H1 (cell line): ENCODE results near the gene SOCS4. TPM values are rescaled to one million over a fixed set of nuclear protein-coding genes. Genes with fewer than 3 reads are reported as not detected.

Source experiments
- CTCF ChIA-PET: fragments of 300-600 bp; sonication (Branson Sonifier 250); formaldehyde crosslinking; loops from one replicate; lab custom pipeline; 2021; ENCODE audit not compliant: partially characterized antibody; lab: Charles Lee
- POLR2A ChIA-PET: fragments of 300-600 bp; sonication (Branson Sonifier 250); formaldehyde crosslinking; loops from one replicate; lab custom pipeline; 2021; ENCODE audit warnings: inconsistent platforms; ENCODE audit not compliant: partially characterized antibody; lab: Charles Lee
- DNase-seq, 2 experiments: peaks; one replicate each; pipeline versions ENCODE4 v3.0.0 to v3.0.0-alpha.2; 2010 to 2022; ENCODE audit warnings: low spot score in 2 of 2, low read depth in 1 of 2, mixed read lengths in 1 of 2
- FAIRE-seq: peaks from 2 replicates; lab custom pipeline; 2011; peaks lifted over from hg19 to GRCh38; lab: Jason Lieb, UNC
- H2AFZ ChIP-seq: 2 replicates; pipeline ENCODE4 v1.8.1; 2012; ENCODE audit warnings: low read length, inconsistent platforms
- H2AK5ac ChIP-seq: 2 replicates; pipeline ENCODE4 v1.6.1; 2013; ENCODE audit warnings: low read depth, low read length
- H2BK120ac ChIP-seq: replicated peaks from 2 replicates; pipeline ENCODE3; 2013; ENCODE audit warnings: low read depth, low read length, inconsistent platforms
- H2BK12ac ChIP-seq: 2 replicates; pipeline ENCODE4 v1.6.1; 2013; ENCODE audit warnings: low read depth, low read length
- H2BK15ac ChIP-seq: 2 replicates; pipeline ENCODE4 v1.6.1; 2013; ENCODE audit warnings: low read length
- H2BK20ac ChIP-seq: 2 replicates; pipeline ENCODE4 v1.6.1; 2013; ENCODE audit warnings: low read length
- H2BK5ac ChIP-seq: 2 replicates; pipeline ENCODE4 v1.6.1; 2013; ENCODE audit warnings: low read depth, low read length
- H3K14ac ChIP-seq: 2 replicates; pipeline ENCODE4 v1.6.1; 2013; ENCODE audit warnings: inconsistent platforms; ENCODE audit not compliant: insufficient read length
- H3K18ac ChIP-seq: 2 replicates; pipeline ENCODE4 v1.6.1; 2013; ENCODE audit warnings: low read length; ENCODE audit errors: extremely low read depth
- H3K23ac ChIP-seq: 2 replicates; pipeline ENCODE4 v1.6.1; 2013; ENCODE audit warnings: inconsistent platforms; ENCODE audit not compliant: insufficient read length
- H3K23me2 ChIP-seq: 2 replicates; pipeline ENCODE4 v1.6.1; 2013; ENCODE audit warnings: low read depth, low read length
- H3K27ac ChIP-seq: 2 replicates; pipeline ENCODE4 v1.6.1; 2011; ENCODE audit warnings: low read depth, low read length, inconsistent platforms
- H3K27me3 ChIP-seq, 4 experiments: replicated peaks in 1 of 4; 1 replicate in 1 of 4; 2 replicates in 3 of 4; pipeline versions ENCODE4 v1.6.1 to v1.8.1; 2011 to 2013; ENCODE audit warnings: low read length in 3 of 4, mild to moderate bottlenecking in 3 of 4, inconsistent platforms in 2 of 4, mixed read lengths in 2 of 4, moderate library complexity in 1 of 4; ENCODE audit not compliant: control insufficient read depth in 3 of 4, insufficient read depth in 3 of 4; ENCODE audit errors: extremely low read depth in 1 of 4
- H3K36me3 ChIP-seq, 4 experiments: 2 replicates each; pipeline versions ENCODE4 v1.6.1 to v1.8.1; 2011 to 2013; ENCODE audit warnings: mild to moderate bottlenecking in 4 of 4, low read length in 3 of 4, moderate library complexity in 2 of 4, control low read depth in 1 of 4, inconsistent platforms in 1 of 4; ENCODE audit not compliant: insufficient read depth in 4 of 4, control insufficient read depth in 2 of 4
- H3K4ac ChIP-seq: replicated peaks from 2 replicates; pipeline ENCODE3; 2013; ENCODE audit warnings: low read length, low read depth, mixed read lengths, inconsistent platforms; ENCODE audit not compliant: insufficient read length
- H3K4me1 ChIP-seq, 4 experiments: replicated peaks in 1 of 4; 1 replicate in 1 of 4; 2 replicates in 3 of 4; pipeline versions ENCODE4 v1.6.1 to v1.8.1; 2011 to 2013; ENCODE audit warnings: low read length in 3 of 4, inconsistent platforms in 2 of 4, mixed read lengths in 1 of 4; ENCODE audit not compliant: insufficient read depth in 4 of 4, control insufficient read depth in 3 of 4
- H3K4me2 ChIP-seq, 2 experiments: 2 replicates each; pipeline versions ENCODE4 v1.6.1 to v1.8.1; 2011 to 2013; ENCODE audit warnings: low read depth in 2 of 2, low read length in 2 of 2, control low read depth in 1 of 2, inconsistent platforms in 1 of 2, mild to moderate bottlenecking in 1 of 2; ENCODE audit not compliant: insufficient read depth in 1 of 2
- H3K4me3 ChIP-seq, 4 experiments: fragments of 200-600, 300-600 bp in 1 of 4; sonication (generic), shearing (Covaris generic), sonication (Bioruptor Twin) in 1 of 4; 2 replicates each; pipeline versions ENCODE4 v1.5.1 to v1.8.1; 2011 to 2016; ENCODE audit warnings: low read length in 4 of 4, low read depth in 3 of 4, control low read depth in 2 of 4, inconsistent platforms in 2 of 4, mild to moderate bottlenecking in 2 of 4, mixed read lengths in 1 of 4, moderate library complexity in 1 of 4; ENCODE audit not compliant: insufficient read depth in 2 of 4; ENCODE audit errors: extremely low read depth in 1 of 4
- H3K56ac ChIP-seq: replicated peaks from 2 replicates; pipeline ENCODE3; 2013; ENCODE audit warnings: low read depth, mild to moderate bottlenecking, mixed read lengths, low read length, inconsistent platforms; ENCODE audit not compliant: insufficient read length
- H3K79me1 ChIP-seq: 2 replicates; pipeline ENCODE4 v1.6.1; 2013; ENCODE audit warnings: low read depth, low read length, control low read depth
- H3K79me2 ChIP-seq, 2 experiments: 2 replicates each; pipeline versions ENCODE4 v1.6.1 to v1.8.1; 2012 to 2013; ENCODE audit warnings: low read length in 2 of 2, mild to moderate bottlenecking in 2 of 2, inconsistent platforms in 1 of 2; ENCODE audit not compliant: insufficient read depth in 2 of 2, control insufficient read depth in 1 of 2
- H3K9ac ChIP-seq, 4 experiments: replicated peaks in 1 of 4; 1 replicate in 1 of 4; 2 replicates in 3 of 4; pipeline versions ENCODE4 v1.6.1 to v1.8.1; 2011 to 2013; ENCODE audit warnings: low read depth in 3 of 4, low read length in 3 of 4, control low read depth in 2 of 4, mild to moderate bottlenecking in 2 of 4, moderate library complexity in 2 of 4, inconsistent platforms in 1 of 4; ENCODE audit errors: extremely low read depth in 1 of 4
- H3K9me3 ChIP-seq, 2 experiments: 2 replicates each; pipeline versions ENCODE4 v1.6.1 to v1.8.1; 2012 to 2013; ENCODE audit warnings: mild to moderate bottlenecking in 2 of 2, moderate library complexity in 2 of 2, control low read depth in 1 of 2, inconsistent platforms in 1 of 2, low read depth in 1 of 2, low read length in 1 of 2, mixed read lengths in 1 of 2; ENCODE audit not compliant: insufficient read depth in 2 of 2
- H4K20me1 ChIP-seq, 2 experiments: replicated peaks in 1 of 2; 2 replicates each; pipeline versions ENCODE3 to v1.8.1; 2011 to 2013; ENCODE audit warnings: inconsistent platforms in 2 of 2, low read length in 2 of 2, mild to moderate bottlenecking in 1 of 2; ENCODE audit not compliant: insufficient read depth in 2 of 2, control insufficient read depth in 1 of 2
- H4K5ac ChIP-seq: 2 replicates; pipeline ENCODE4 v1.6.1; 2013; ENCODE audit warnings: low read length, low read depth, mixed read lengths, inconsistent platforms; ENCODE audit not compliant: insufficient read length
- H4K8ac ChIP-seq: 2 replicates; pipeline ENCODE4 v1.8.0; 2013; ENCODE audit warnings: mild to moderate bottlenecking, moderate library complexity, low read length, inconsistent platforms; ENCODE audit not compliant: insufficient read depth; ENCODE audit errors: extremely low read depth
- H4K91ac ChIP-seq: replicated peaks from 2 replicates; pipeline ENCODE3; 2013; ENCODE audit warnings: low read length, mixed read lengths, inconsistent platforms; ENCODE audit not compliant: insufficient read length
- WGBS, 2 experiments: shearing (Covaris generic) in 1 of 2; methylation state at CpG; one replicate each; pipeline versions ENCODE4 v1.1.6 to v1.1.7; 2013 to 2015; ENCODE audit warnings: low lambda C conversion rate in 2 of 2, mixed read lengths in 2 of 2, inconsistent platforms in 1 of 2, low coverage in 1 of 2, missing lambda C conversion rate in 1 of 2; ENCODE audit not compliant: insufficient replicate concordance in 2 of 2, insufficient coverage in 1 of 2, insufficient read length in 1 of 2; ENCODE audit errors: extremely low coverage in 1 of 2, missing lambda C conversion rate in 1 of 2; 5-methylcytosine and 5-hydroxymethylcytosine counted together
- polyA plus RNA-seq, 7 experiments: library from polyadenylated mRNA; depleted of rRNA in 3 of 7; stranded (reverse) in 5 of 7; unstranded in 2 of 7; fragments of >200 nt in 5 of 7; fragments of 200-250 nt in 2 of 7; gene quantifications; 1 replicate in 5 of 7; 2 replicates in 1 of 7; 4 replicates in 1 of 7; pipeline versions ENCODE4 v1.2.1 to v1.2.3, GENCODE V29; 2011 to 2013; ENCODE audit warnings: missing spikeins in 2 of 7, mixed read lengths in 2 of 7
- total RNA-seq: library from RNA; stranded (reverse); fragmentation: NEBNext Ultra II Directional; extraction: Animal tissue kit (Norgen Biotek cat#: 25700); gene quantifications from 2 replicates; pipeline ENCODE4 v1.2.1, GENCODE V29; 2021

SOCS4 gene
- total and polyA plus RNA-seq, 2 of the 8 experiments (the other 6 are each of a cell fraction or from before 2014, with no cell fraction given): 5.5 to 31.5 TPM

DNA sequence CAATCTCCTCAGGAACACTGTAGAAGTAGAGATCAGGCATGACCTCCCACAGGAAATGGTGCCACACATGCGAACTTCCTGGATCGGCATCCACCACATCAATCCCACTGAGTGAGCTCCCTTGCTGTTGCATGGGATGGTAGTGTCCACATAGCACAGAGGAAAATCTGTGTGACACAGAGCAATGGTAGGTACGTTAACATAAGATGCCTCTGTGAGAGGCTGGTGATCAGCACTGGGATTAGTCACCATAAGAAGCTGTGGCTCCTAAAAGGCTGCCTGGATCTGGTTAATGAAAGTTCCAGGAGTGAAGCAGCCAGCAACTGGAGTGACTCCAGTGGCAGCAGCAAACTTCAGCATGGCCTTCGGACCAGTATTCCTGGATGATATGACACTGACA lies 22.0 kb upstream of the SOCS4 start:
- 99% methylated on average over 4 of the region's 4 CpGs; no CpG with 5 or more reads in 1 of the 2 experiments for WGBS, 2 experiments
- H4K20me1 ChIP-seq: no peaks in the 10 kb centered on the region
- H3K27ac ChIP-seq: no peak overlapping the region
- H4K5ac ChIP-seq: no peak overlapping the region
- peaks cover 13 to 99% (median 56%) of the 10 kb centered on the region in 4 experiments; a peak in 7 of 8 replicates for H3K36me3 ChIP-seq
- H3K4ac ChIP-seq: no peak overlapping the region
- no peaks in the 10 kb centered on the region for H3K4me1 ChIP-seq
- no peak overlapping the region; the same call in 1 of the 2 replicates for H4K8ac ChIP-seq
- no peak overlapping the region for H3K56ac ChIP-seq
- no peak overlapping the region for H2BK120ac ChIP-seq
- H3K27me3 ChIP-seq: no peaks in the 10 kb centered on the region
- H2AK5ac ChIP-seq: no peak overlapping the region
- no peak overlapping the region for H2BK20ac ChIP-seq
- H2BK12ac ChIP-seq: no peak overlapping the region
- no peak overlapping the region for H3K9ac ChIP-seq
- no peaks in the 10 kb centered on the region for H3K23me2 ChIP-seq
- no peaks in the 10 kb centered on the region for H3K79me1 ChIP-seq
- H3K9me3 ChIP-seq: no peaks in the 10 kb centered on the region
- POLR2A ChIA-PET: interaction anchor here (1.2 to 1.7 kb wide), 3 partner anchors 20 to 24 kb away, joined by 3 to 6 read pairs (median 4); partner anchors contain the start of genes SOCS4 and WDHD1
- no peaks in the 10 kb centered on the region for H3K79me2 ChIP-seq
- FAIRE-seq (no peak), DNase-seq (no peak)
- CTCF ChIA-PET: interaction anchor here (0.6 to 1.1 kb wide), 3 partner anchors 13 to 257 kb away, joined by 3 to 4 read pairs (median 3); no protein-coding TSS in a partner anchor
- H3K4me3 ChIP-seq: no peak overlapping the region
- no peak overlapping the region for H3K23ac ChIP-seq
- H2BK15ac ChIP-seq: no peak overlapping the region
- no peak overlapping the region for H2AFZ ChIP-seq
- H3K18ac ChIP-seq: no peak overlapping the region
- H3K4me2 ChIP-seq: no peak overlapping the region
- no peak overlapping the region for H4K91ac ChIP-seq
- H3K14ac ChIP-seq: no peak overlapping the region
- H2BK5ac ChIP-seq: no peak overlapping the region
